ENCODE data around the gene MYF6.
"Not testable (repeated sequence)": the region's sequence is repeated elsewhere in the genome, so short reads cannot be mapped to it uniquely, and the experiment has no call there.

Gene MYF6

GRCh38 chr12:80707126-80707829 is at the start of gene MYF6:
Gene MYF6, plus strand, starts transcription at chr12:80707634. Its CDS starts 86 bp downstream, at chr12:80707720.
- DNase-seq (ENCODE audit: low read depth): no peak

GRCh38 chr12:80659512-80660063 is 47.8 kb upstream of the MYF6 start:
- no peak for DNase-seq (ENCODE audit: low read depth)

DNA sequence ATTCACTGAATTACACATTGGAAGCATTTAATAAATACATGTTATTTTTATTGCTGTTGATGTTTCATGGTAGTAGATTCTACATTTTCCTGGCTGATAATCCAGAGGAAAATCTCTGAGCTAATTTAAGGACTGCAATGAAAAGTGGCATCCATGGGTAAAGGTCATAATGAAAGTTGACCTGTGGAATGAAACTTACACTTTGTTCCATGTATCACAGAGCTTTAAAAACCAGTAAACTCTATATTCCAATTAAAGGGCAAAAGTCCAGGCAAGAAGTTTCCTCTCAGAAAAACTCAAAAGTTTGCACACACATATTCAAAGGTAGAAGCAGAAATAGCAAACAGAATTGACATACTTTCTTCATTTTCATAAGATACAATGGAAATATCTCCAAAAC is 44.8 kb upstream of the MYF6 start:
- DNase-seq (ENCODE audit: low read depth): no peak

DNA sequence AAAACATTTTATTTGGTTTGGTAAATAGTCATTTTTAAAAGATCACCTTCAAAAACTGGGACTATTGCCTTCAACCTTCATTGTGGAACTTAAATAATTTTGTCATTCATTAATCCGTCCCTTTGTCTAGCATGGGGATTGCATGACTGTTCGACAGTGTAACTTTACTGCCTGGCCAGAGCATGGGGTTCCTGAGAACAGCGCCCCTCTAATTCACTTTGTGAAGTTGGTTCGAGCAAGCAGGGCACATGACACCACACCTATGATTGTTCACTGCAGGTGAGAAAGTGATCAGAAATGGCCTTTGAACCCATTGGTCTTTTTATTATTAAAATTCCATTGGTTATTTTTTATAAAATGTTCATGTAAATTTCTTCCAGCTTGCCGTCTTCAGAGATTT is 37.2 kb upstream of the MYF6 start:
- DNase-seq (ENCODE audit: low read depth): no peak

- DNase-seq (ENCODE audit: low read depth): not testable (repeated sequence)
These were observed 31.3 kb upstream of the MYF6 start for GRCh38 chr12:80676042-80676636.

DNA sequence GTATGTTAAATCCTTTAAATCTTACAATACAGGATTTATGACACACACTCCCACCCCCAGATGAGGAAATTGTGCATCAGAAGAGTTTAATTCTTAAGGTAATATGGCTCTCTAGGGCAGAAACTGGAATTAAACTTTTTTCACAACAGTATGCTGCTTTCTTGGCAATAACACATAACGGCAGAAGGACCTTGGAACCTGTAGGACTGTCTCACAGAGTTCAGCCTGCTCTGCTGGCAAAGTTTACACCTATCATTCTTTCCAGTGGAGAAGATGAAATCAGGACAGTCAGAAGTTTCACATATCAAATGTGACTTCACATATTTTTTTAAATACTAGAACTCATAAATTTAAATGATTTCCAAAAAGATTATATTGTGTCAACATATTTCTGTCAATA is 30.6 kb upstream of the MYF6 start:
- no peak for DNase-seq (ENCODE audit: low read depth)

- DNase-seq (ENCODE audit: low read depth): no peak
These were observed 29.4 kb upstream of the MYF6 start for GRCh38 chr12:80677994-80678393.

GRCh38 chr12:80679346-80680131 is 27.9 kb upstream of the MYF6 start:
- no peak for DNase-seq (ENCODE audit: low read depth)

DNA sequence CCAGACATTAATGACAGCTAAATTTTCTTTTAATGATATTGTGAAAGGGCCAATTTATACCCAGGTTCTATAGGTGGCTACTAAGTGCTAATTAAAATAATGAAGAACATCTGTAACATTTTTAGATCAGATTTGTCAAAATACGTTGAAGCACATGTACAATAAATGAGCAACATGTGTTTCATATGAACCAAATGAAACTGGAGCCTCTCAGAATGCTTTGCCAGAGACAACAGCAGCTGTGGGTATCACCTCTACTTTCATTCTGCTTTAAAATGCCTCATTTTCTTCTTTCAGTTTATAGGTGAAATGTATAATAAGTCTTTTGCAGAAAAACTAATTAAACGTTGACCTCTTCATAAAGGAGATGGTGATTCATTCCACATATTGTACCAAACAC is 26.1 kb upstream of the MYF6 start:
- no peak for DNase-seq (ENCODE audit: low read depth)

- no peak for DNase-seq (ENCODE audit: low read depth)
These were observed 25.6 kb upstream of the MYF6 start for GRCh38 chr12:80681786-80682185.

- no peak for DNase-seq (ENCODE audit: low read depth)
These were observed 23.3 kb upstream of the MYF6 start for GRCh38 chr12:80684077-80684495.

DNA sequence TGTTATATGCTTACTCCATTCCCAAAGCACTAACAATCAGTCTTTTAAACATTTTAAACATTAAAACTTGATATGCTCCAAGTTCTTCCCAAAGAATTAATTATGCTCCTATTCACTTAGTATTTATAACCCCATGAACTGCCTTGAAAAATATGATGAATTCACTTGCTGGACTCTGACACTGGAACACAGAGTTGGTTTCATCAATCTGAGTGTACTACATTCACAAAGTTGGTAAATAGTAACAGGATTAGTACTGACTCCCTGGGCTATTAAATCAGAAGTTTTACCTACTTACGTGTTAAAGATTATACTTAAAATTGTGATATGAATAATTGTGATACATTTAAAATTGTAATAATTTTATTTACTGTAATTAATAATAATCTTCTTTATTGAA is 17.3 kb upstream of the MYF6 start:
- no peak for DNase-seq (ENCODE audit: low read depth)

- DNase-seq (ENCODE audit: low read depth): no peak
These were observed 16.9 kb upstream of the MYF6 start for GRCh38 chr12:80690513-80690912.

DNA sequence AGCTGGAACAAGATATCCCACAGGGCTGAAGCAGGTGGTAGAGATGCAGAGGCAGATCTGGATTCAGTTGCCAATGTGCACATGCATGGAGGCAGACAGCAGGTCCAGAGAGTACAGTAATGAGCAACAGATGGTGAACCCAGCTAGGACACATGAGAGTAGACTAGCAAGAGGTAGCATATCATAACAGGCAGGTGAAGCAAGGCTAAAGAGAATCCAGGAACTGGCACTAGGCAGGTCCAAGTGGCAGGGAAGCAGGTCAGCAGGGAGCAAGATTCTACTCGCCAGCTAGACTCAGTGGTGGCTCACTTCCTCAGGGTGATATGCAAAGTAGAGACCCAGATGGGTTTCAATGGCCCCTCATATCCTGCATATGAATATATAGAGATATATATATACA is 15.3 kb upstream of the MYF6 start:
- no peak for DNase-seq (ENCODE audit: low read depth)

GRCh38 chr12:80697270-80697887 is 10.1 kb upstream of the MYF6 start:
- no peak for DNase-seq (ENCODE audit: low read depth)

- DNase-seq (ENCODE audit: low read depth): no peak
These were observed 9.2 kb upstream of the MYF6 start for GRCh38 chr12:80698256-80698655.

- no peak for DNase-seq (ENCODE audit: low read depth)
These were observed 8.4 kb upstream of the MYF6 start for GRCh38 chr12:80698847-80699542.

- DNase-seq (ENCODE audit: low read depth): no peak
These were observed 7.1 kb upstream of the MYF6 start for GRCh38 chr12:80700327-80700726.

- DNase-seq (ENCODE audit: low read depth): no peak
These were observed 6.0 kb upstream of the MYF6 start for GRCh38 chr12:80701388-80701787.

DNA sequence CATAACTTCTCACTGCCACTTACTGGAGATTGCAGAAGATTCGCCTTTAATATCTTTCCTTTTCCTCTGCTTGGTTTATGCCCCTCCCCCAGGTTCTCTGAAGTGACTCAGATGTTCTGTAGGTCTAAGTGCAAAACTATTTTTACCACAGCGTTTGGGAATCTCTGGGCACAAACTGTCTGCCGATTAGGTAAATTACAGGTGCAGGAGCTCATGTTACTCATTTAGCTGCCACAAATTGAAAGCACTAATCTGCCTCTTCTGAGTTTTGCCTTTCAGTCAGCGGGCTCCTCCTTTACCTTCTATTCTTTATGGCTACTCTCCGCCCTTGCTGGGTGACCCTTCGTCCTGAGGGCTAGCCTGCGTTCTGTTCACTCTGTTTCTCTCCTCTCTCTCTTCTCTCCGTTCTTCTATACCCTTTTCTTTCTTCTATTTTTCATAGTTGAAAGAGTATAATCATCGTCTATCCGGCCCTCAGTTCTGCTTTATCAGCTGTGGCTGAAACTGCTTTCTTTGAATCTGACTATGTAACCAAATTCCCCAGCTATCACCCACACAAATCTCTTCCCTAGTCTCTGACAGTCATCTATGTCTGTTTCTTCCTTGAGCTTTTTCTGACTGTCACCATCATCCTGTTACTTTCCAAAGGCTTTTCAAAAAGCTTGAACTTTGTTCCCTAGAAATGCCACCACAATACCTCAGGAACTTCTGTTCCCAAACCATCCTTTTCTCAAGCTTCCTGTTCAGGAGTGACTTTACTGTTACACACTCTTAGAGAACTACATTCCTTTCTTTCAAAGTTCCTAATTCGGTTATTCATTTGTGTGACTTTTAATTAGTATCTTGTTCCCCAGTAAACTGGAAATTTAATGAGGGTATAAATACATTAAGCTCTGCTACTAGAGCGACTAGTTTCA is 4.3 kb upstream of the MYF6 start:
- peak; percentile 56 for DNase-seq (ENCODE audit: low read depth)

DNA sequence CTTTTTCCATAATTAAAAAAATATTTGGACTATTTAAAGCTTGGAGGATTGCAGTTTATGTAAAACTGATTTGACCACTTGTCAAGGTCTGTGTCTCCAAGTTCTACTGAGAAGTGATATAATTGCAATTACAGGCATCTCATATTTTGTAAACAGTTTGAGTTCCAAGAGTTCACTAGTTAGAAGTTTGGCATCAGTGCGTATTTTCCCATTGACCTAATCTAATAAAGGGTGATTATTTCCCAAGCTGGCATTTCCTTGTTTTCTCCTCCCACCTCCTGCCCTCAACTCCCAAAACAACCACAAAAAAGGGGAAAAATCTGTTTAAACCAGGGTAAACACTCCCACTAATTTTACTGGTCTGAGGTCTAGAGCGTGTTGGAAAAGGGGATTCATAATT is 3.0 kb upstream of the MYF6 start:
- DNase-seq (ENCODE audit: low read depth): no peak
